T-cell (primary cell): Measurements from ENCODE around the gene NKX1-1. TPM values are rescaled to one million over a fixed set of nuclear protein-coding genes. Genes with fewer than 3 reads are reported as not detected.

Source experiments
- ATAC-seq, 4 experiments: fragments of 200-7000 bp in 3 of 4; fragments of 150-1000 bp in 1 of 4; cut with Tn5 transposase; replicated peaks in 1 of 4; 1 replicate in 3 of 4; 2 replicates in 1 of 4; pipeline ENCODE4 v1.10.0; 2021; ENCODE audit warnings: moderate library complexity in 3 of 4, mild to moderate bottlenecking in 2 of 4, moderate number of reproducible peaks in 1 of 4
- CTCF ChIA-PET, 2 donors: fragments of 300-600 bp; sonication (Branson Sonifier 250); formaldehyde crosslinking; loops; one replicate each; lab custom pipeline; 2022; ENCODE audit warnings: antibody characterized with exemption in 2 of 2; lab: Charles Lee
- POLR2A ChIA-PET, 2 donors: fragments of 300-600 bp; sonication (Branson Sonifier 250); formaldehyde crosslinking; loops; one replicate each; lab custom pipeline; 2022; ENCODE audit warnings: antibody characterized with exemption in 2 of 2; lab: Charles Lee
- DNase-seq, 35 experiments: peaks; one replicate each; pipeline versions ENCODE4 v3.0.0 to v3.0.0-alpha.2; 2013 to 2023
- H3K27ac ChIP-seq: one replicate; pipeline ENCODE4 v1.5.1; 2013; ENCODE audit warnings: low read length
- H3K27me3 ChIP-seq, 2 experiments: replicated peaks in 1 of 2; 1 replicate in 1 of 2; 2 replicates in 1 of 2; pipeline versions ENCODE4 v1.6.1 to v1.7.0; 2013; ENCODE audit warnings: low read length in 1 of 2, mixed read lengths in 1 of 2; ENCODE audit not compliant: control insufficient read depth in 2 of 2, insufficient read depth in 2 of 2; ENCODE audit errors: extremely low read depth in 1 of 2
- H3K36me3 ChIP-seq, 2 donors: 1 replicate in 1 of 2; 2 replicates in 1 of 2; pipeline versions ENCODE4 v1.6.1 to v1.7.0; 2013; ENCODE audit warnings: low read length in 1 of 2; ENCODE audit not compliant: control insufficient read depth in 2 of 2, insufficient read depth in 1 of 2; ENCODE audit errors: extremely low read depth in 1 of 2
- H3K4me1 ChIP-seq, 2 experiments: 1 replicate in 1 of 2; 2 replicates in 1 of 2; pipeline versions ENCODE4 v1.6.1 to v1.7.0; 2013; ENCODE audit warnings: low read length in 2 of 2, mixed read lengths in 1 of 2; ENCODE audit not compliant: insufficient read depth in 2 of 2, control insufficient read depth in 1 of 2; ENCODE audit errors: extremely low read depth in 1 of 2
- H3K4me3 ChIP-seq, 2 donors: 1 replicate in 1 of 2; 2 replicates in 1 of 2; pipeline versions ENCODE4 v1.5.1 to v1.7.0; 2013; ENCODE audit warnings: mild to moderate bottlenecking in 2 of 2, low read length in 1 of 2, moderate library complexity in 1 of 2; ENCODE audit not compliant: control insufficient read depth in 1 of 2; ENCODE audit errors: extremely low read depth in 1 of 2
- H3K9me3 ChIP-seq: 2 replicates; pipeline ENCODE4 v1.7.0; 2013
- H3K27ac Mint-ChIP-seq, 2 donors: one replicate each; pipeline ENCODE4 v1.8.0; 2020 to 2021; ENCODE audit warnings: mild to moderate bottlenecking in 2 of 2, mixed read lengths in 2 of 2
- H3K27me3 Mint-ChIP-seq, 2 donors: one replicate each; pipeline ENCODE4 v1.8.0; 2021 to 2022; ENCODE audit warnings: mixed read lengths in 2 of 2
- H3K36me3 Mint-ChIP-seq: one replicate; pipeline ENCODE4 v1.8.0; 2021; ENCODE audit warnings: mixed read lengths
- H3K4me1 Mint-ChIP-seq, 3 donors: one replicate each; pipeline ENCODE4 v1.8.0; 2020 to 2022; ENCODE audit warnings: mixed read lengths in 3 of 3, mild to moderate bottlenecking in 1 of 3
- H3K4me3 Mint-ChIP-seq, 3 donors: one replicate each; pipeline ENCODE4 v1.8.0; 2020 to 2022; ENCODE audit warnings: mild to moderate bottlenecking in 3 of 3, mixed read lengths in 3 of 3, moderate library complexity in 3 of 3
- H3K9me3 Mint-ChIP-seq, 3 donors: one replicate each; pipeline ENCODE4 v1.8.0; 2020 to 2022; ENCODE audit warnings: mixed read lengths in 3 of 3
- WGBS: methylation state at CpG from one replicate; pipeline ENCODE4 v1.1.5; 2013; ENCODE audit warnings: missing lambda C conversion rate; ENCODE audit not compliant: insufficient coverage; 5-methylcytosine and 5-hydroxymethylcytosine counted together
- total RNA-seq, 35 experiments: library from RNA in 6 of 35; stranded (reverse) in 6 of 35; fragments of 120-200 nt in 1 of 35; gene quantifications; one replicate each; pipeline versions ENCODE4 v1.2.1 to v1.2.4 and lab custom pipeline; 2013 to 2026

Gene NKX1-1
- total RNA-seq, 5 donors from 2014 or later (not counting 1 experiment from before 2014, with no cell fraction given): not detected

DNA sequence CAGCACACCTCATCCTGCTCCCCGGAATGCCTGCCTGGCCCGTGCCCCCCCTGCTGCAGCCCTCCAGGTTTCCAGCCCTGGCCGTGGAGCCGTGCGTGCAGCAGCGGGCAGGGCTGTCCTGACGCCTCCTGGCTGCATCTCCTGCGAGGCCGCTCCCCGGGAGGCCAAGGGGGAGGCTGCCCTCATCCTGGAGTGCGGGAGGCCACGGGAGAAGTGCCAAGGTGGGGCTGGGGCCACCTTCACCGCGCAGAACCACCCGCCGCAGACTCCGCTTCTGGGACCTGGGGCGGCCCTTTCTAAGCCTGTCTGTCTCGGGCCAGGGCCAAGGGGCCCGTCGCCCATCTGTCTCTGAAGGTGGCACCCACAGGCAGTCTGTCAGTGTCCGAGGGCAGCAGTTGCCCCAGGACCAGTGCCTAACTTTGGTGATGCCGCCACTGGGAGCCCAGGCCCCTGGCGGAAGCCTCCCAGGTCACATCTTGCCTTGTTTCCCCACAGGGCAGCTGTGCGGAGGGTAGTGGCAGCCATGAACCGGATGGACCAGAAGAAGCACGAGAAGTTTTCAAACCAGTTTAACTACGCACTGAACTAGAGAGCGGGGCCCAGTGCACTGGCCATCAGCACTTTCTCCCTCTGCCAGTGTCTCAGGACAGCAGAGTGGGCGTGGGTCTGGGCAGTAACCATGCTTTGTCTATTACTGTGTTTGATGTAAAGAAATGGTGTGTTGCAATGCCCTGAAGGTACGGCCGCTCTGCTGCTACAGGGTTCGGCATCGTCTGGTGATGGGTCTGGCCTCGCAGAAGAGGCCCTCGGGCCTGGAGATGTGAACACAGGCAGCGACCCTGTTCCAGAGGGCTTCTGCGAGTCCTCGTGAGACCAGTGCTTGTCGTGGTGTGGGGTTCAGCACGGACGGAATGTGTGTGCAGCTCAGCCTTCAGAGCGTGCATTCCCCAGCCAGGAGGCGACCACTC lies 20.6 kb downstream of the NKX1-1 start:
- CTCF ChIA-PET: no interaction called here
- Histone ChIP-seq H3K4me1 (no peaks in the 10 kb centered on the region), H3K27me3 (no peaks in the 10 kb centered on the region), H3K27ac (no peak overlapping the region), H3K36me3 (peaks cover 12 to 21% of the 10 kb centered on the region in 2 donors), H3K4me3 (no peak overlapping the region), H3K9me3 (no peaks in the 10 kb centered on the region)
- no peak overlapping the region for H3K4me3 Mint-ChIP-seq
- H3K36me3 Mint-ChIP-seq: peaks cover 45% of the 10 kb centered on the region
- 98% methylated on average over 37 of the region's 44 CpGs for WGBS
- DNase-seq (peak in 1 of 35 experiments; percentile 2), ATAC-seq (no peak)
- no peak overlapping the region for H3K27ac Mint-ChIP-seq
- H3K27me3 Mint-ChIP-seq: no peaks in the 10 kb centered on the region
- H3K4me1 Mint-ChIP-seq: no peaks in the 10 kb centered on the region
- POLR2A ChIA-PET: no interaction called here
- H3K9me3 Mint-ChIP-seq: peaks cover 5 to 18% (median 16%) of the 10 kb centered on the region in 3 donors

DNA sequence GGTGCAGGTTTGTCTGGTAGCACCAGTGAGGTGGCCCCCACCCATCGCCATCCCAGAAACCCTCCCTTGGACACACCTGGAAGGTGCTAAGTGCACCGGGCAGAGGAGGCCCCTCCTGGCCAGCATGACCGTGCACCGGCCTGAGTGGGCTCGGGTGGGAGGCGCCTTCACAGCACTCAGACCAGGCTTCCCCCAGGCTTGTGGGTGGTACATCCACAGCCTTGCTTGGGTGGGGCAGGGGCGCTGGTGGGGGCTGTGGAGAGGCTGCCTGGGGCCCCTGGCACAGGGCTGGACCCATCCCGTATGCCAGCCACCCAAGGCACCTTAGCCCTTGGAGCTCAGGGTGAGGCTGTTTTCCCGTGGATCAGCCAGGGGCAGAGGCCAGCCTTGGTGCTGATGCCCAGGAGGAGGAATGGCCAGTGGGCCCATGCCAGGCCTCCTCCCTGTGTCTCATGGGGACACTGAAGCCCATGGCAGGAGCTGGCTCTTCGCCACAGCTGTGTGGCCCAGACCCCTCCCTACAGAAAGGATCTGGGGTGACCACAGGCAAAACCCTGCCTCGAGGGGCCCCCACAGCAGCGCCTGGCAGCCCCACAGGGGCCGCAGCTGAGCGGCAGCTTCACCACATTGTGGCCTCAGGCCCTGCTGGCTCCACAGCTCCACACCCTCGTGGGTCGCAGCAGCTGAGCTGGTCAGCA lies 21.4 kb downstream of the NKX1-1 start:
- ChIA-PET POLR2A (no interaction called here), CTCF (no interaction called here)
- no peak overlapping the region for H3K27ac ChIP-seq
- Mint-ChIP-seq H3K27me3 (no peaks in the 10 kb centered on the region), H3K4me1 (no peaks in the 10 kb centered on the region), H3K4me3 (no peak overlapping the region), H3K27ac (no peak overlapping the region), H3K36me3 (peaks cover 42% of the 10 kb centered on the region), H3K9me3 (peaks cover 5 to 15% (median 15%) of the 10 kb centered on the region in 3 donors)
- no peak overlapping the region for H3K4me3 ChIP-seq
- no peaks in the 10 kb centered on the region for H3K27me3 ChIP-seq
- WGBS: 93% methylated on average over 14 of the region's 16 CpGs
- no peaks in the 10 kb centered on the region for H3K4me1 ChIP-seq
- DNase-seq (peak in 1 of 35 experiments; percentile 2), ATAC-seq (no peak)
- H3K36me3 ChIP-seq: peaks cover 15 to 21% of the 10 kb centered on the region in 2 donors
- H3K9me3 ChIP-seq: no peaks in the 10 kb centered on the region

DNA sequence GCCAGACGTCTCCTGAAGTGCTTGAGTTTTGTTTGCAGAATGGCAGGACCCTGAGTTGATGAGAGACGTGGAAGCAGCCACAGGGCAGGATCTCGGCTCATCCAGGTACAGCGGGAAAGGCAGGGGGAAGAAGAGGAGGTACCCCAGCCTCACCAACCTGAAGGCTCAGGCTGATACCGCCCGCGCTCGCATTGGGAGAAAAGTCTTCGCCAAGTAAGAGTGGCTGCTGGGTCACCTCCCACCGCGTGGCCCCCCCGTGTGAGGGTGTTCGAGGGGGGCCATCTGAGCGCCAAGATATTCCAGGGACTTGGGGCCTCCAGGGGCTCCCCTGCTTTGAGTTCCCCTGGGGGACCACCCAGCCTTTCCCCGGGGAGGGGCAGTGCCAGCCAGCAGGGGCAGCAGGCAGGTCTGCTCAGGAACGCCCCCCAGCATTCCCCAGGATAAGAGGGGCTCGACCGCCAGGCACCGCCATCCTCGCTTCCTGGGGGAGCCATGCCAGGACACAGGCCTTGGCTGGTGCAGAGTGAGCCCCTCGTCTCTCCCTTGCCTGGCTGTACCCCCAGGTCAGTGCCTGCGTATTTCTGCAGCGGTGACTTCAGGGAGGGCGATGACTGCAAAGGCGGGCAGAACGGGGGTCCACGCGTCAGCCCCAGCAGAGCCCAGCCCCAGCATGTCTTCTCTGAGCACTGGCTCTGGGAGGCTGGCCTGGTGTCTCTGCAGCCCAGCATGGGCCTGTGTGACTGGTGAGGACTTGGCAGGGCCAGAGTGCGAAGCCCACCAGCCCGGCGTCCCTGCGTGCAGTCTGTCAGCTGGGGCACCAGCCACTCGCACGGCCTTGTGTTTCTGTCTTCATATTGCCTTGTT lies 22.3 kb downstream of the NKX1-1 start:
- Mint-ChIP-seq H3K4me3 (no peak overlapping the region), H3K36me3 (peaks cover 35% of the 10 kb centered on the region)
- peaks cover 15 to 21% of the 10 kb centered on the region in 2 donors for H3K36me3 ChIP-seq

DNA sequence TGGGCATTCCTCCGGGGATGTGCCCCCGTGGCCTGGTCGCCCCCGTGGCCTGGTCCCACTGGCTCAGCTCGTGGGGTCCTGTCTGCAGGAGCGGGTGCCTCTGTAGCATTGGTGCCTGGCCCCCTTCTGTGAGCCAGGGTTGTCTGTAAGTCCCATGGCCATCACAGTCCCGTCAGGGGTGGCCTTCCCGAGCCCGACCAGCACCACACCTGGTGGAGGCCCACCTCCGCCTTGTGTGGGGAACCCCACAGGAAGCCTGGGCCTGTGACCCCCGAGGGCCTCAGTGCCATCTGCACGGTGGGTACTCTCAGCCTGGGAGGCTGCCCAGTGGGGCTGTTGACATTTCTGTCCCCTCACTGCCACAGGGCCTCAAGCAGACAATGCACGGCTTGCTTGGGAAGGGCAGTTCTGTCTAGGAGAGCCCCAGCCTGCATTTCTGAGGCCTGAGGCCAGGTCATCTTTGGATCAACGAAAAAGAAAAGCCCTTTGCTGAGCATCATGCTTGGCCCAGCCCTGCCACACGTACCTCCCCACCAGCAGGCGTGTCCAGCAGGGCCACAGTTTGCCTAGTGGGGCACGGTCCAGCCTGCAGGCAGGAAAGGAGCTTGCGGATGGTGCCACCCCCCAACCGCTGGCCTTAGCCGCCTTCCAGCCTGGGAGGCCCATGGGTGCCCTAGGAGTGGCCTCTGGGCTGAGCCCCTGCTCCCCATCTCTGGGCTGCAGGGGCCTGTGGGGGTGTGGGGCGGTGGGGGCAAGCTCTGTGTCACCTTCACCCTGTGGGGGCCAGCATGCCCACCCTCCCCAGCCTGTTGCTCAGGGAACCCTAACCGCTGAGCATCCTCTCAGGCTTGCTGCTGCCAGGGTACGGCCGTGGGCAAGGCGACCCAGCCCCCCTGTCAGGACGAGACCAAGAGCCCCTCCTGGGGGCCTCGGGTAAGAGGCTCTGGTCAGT lies 23.2 kb downstream of the NKX1-1 start:
- no peak overlapping the region for H3K4me3 ChIP-seq
- H3K27me3 ChIP-seq: no peaks in the 10 kb centered on the region
- Mint-ChIP-seq H3K9me3 (peaks cover 0 to 5% (median 0%) of the 10 kb centered on the region in 3 donors), H3K4me3 (no peak overlapping the region), H3K4me1 (no peaks in the 10 kb centered on the region), H3K27me3 (no peaks in the 10 kb centered on the region), H3K36me3 (peaks cover 26% of the 10 kb centered on the region), H3K27ac (no peak overlapping the region)
- H3K27ac ChIP-seq: no peak overlapping the region
- ATAC-seq (no peak), DNase-seq (peak in 1 of 35 experiments; percentile 2)
- H3K9me3 ChIP-seq: no peaks in the 10 kb centered on the region
- H3K4me1 ChIP-seq: no peaks in the 10 kb centered on the region
- peaks cover 15 to 21% of the 10 kb centered on the region in 2 donors for H3K36me3 ChIP-seq
- ChIA-PET POLR2A (no interaction called here), CTCF (no interaction called here)
- WGBS: 89% methylated on average over 24 of the region's 27 CpGs

More for the DNA sequence above, 22.3 kb downstream of the NKX1-1 start:
- H3K27me3 Mint-ChIP-seq: no peaks in the 10 kb centered on the region
- H3K4me1 Mint-ChIP-seq: no peaks in the 10 kb centered on the region
- no peaks in the 10 kb centered on the region for H3K9me3 ChIP-seq
- H3K9me3 Mint-ChIP-seq: peaks cover 5 to 13% (median 8%) of the 10 kb centered on the region in 3 donors
- H3K27ac Mint-ChIP-seq: no peak overlapping the region
- CTCF ChIA-PET: no interaction called here
- ATAC-seq (no peak), DNase-seq (peak in 1 of 35 experiments; percentile 1)
- H3K27me3 ChIP-seq: no peaks in the 10 kb centered on the region
- no peaks in the 10 kb centered on the region for H3K4me1 ChIP-seq
- WGBS: 92% methylated on average over 34 of the region's 34 CpGs
- no peak overlapping the region for H3K4me3 ChIP-seq
- POLR2A ChIA-PET: no interaction called here
- H3K27ac ChIP-seq: no peak overlapping the region

DNA sequence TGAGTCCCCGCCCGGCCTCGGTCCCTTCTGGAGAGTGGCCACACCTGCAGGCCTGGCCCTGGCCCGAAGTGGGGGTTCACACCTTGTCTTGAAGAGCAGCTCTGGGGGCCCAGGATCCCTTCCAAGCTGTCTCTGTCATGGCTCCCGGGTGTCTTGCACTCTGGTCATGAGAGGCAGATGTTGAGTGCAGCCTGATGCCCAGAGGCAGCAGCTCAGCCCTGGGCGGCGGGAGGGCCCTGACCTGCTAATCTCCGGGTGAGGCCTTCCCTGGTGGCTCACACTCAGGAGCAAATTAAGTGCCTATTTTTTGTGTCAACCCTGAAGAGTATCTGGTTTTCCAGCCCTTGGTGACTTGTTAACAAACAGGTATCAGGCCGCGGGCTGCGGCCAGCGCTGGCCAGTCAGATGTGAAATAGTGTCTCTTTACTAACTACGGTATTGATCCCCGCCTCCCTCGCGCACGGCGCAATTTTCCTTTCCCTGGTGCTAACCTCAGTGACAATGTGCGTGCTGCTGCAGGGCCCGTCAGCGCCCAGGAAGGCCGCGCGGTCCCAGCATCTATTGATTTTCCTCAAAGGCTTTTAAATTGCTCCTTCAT lies 24.2 kb downstream of the NKX1-1 start:
- Mint-ChIP-seq H3K4me1 (no peaks in the 10 kb centered on the region), H3K36me3 (peaks cover 18% of the 10 kb centered on the region), H3K27me3 (no peaks in the 10 kb centered on the region), H3K27ac (no peak overlapping the region), H3K9me3 (no peaks in the 10 kb centered on the region), H3K4me3 (no peak overlapping the region)
- POLR2A ChIA-PET: interaction anchor here in 1 of 2 donors (0.7 kb wide), 1 partner anchor 1350 kb away, joined by 11 read pairs; no protein-coding TSS in a partner anchor
- no peaks in the 10 kb centered on the region for H3K4me1 ChIP-seq
- CTCF ChIA-PET: no interaction called here
- H3K27ac ChIP-seq: no peak overlapping the region
- ATAC-seq: no peak
- H3K27me3 ChIP-seq: no peaks in the 10 kb centered on the region
- H3K4me3 ChIP-seq: no peak overlapping the region
- WGBS: 98% methylated on average over 24 of the region's 24 CpGs
- H3K9me3 ChIP-seq: no peaks in the 10 kb centered on the region
- DNase-seq: peak in 1 of 35 experiments; percentile 2
- peaks cover 15 to 25% of the 10 kb centered on the region in 2 donors for H3K36me3 ChIP-seq
